CD4-positive, CD25-positive, alpha-beta regulatory T cell (primary cell): ENCODE measurements around the gene TEX50. TPM values are rescaled to one million over a fixed set of nuclear protein-coding genes. Genes with fewer than 3 reads are reported as not detected.
A peak's percentile ranks its signal among the peaks of the same experiment; 100 is the strongest.
"Not testable (repeated sequence)": the region's sequence is repeated elsewhere in the genome, so short reads cannot be mapped to it uniquely, and the experiment has no call there.

Source experiments
- ATAC-seq, 2 donors: fragments of 150-1000 bp; cut with Tn5 transposase; one replicate each; pipeline ENCODE4 v1.10.0; 2021; ENCODE audit warnings: low read depth in 2 of 2, moderate number of reproducible peaks in 2 of 2, moderate library complexity in 1 of 2
- DNase-seq, 3 donors: peaks; one replicate each; pipeline versions ENCODE4 v3.0.0 to v3.0.0-alpha.2; 2012 to 2022; ENCODE audit warnings: mixed read lengths in 1 of 3
- H3K27ac ChIP-seq: one replicate; pipeline ENCODE4 v1.7.0; 2013; ENCODE audit warnings: mild to moderate bottlenecking, low read length; ENCODE audit not compliant: insufficient read depth, poor library complexity, severe bottlenecking
- H3K27me3 ChIP-seq: one replicate; pipeline ENCODE4 v1.7.0; 2013; ENCODE audit warnings: low read length; ENCODE audit not compliant: control insufficient read depth, insufficient read depth
- H3K36me3 ChIP-seq: one replicate; pipeline ENCODE4 v1.7.0; 2013; ENCODE audit warnings: mild to moderate bottlenecking, low read length, moderate library complexity; ENCODE audit not compliant: control insufficient read depth, insufficient read depth
- H3K4me1 ChIP-seq: 2 replicates; pipeline ENCODE4 v1.7.0; 2013; ENCODE audit warnings: mild to moderate bottlenecking, low read length; ENCODE audit not compliant: insufficient read depth, control insufficient read depth, poor library complexity, severe bottlenecking
- H3K4me3 ChIP-seq: one replicate; pipeline ENCODE4 v1.7.0; 2013; ENCODE audit warnings: low read depth, mild to moderate bottlenecking, low read length, moderate library complexity
- H3K9me3 ChIP-seq, 2 experiments: 1 replicate in 1 of 2; 2 replicates in 1 of 2; pipeline ENCODE4 v1.7.0; 2013; ENCODE audit warnings: low read length in 2 of 2, mild to moderate bottlenecking in 1 of 2, moderate library complexity in 1 of 2; ENCODE audit not compliant: control insufficient read depth in 2 of 2
- H3K27ac Mint-ChIP-seq, 3 donors: one replicate each; pipeline ENCODE4 v1.8.0; 2020 to 2022; ENCODE audit warnings: mild to moderate bottlenecking in 3 of 3, mixed read lengths in 3 of 3, moderate library complexity in 2 of 3
- H3K27me3 Mint-ChIP-seq: one replicate; pipeline ENCODE4 v1.8.0; 2022; ENCODE audit warnings: mild to moderate bottlenecking, mixed read lengths
- H3K36me3 Mint-ChIP-seq: one replicate; pipeline ENCODE4 v1.8.0; 2020; ENCODE audit warnings: mixed read lengths
- H3K4me1 Mint-ChIP-seq, 4 donors: one replicate each; pipeline ENCODE4 v1.8.0; 2020 to 2022; ENCODE audit warnings: mixed read lengths in 4 of 4, mild to moderate bottlenecking in 1 of 4
- H3K4me3 Mint-ChIP-seq, 4 donors: one replicate each; pipeline ENCODE4 v1.8.0; 2020 to 2022; ENCODE audit warnings: mild to moderate bottlenecking in 4 of 4, mixed read lengths in 4 of 4, moderate library complexity in 3 of 4
- H3K9me3 Mint-ChIP-seq, 7 donors: one replicate each; pipeline ENCODE4 v1.8.0; 2020 to 2022; ENCODE audit warnings: mixed read lengths in 7 of 7, mild to moderate bottlenecking in 3 of 7, moderate library complexity in 2 of 7
- polyA plus RNA-seq, 4 donors: library from polyadenylated mRNA; unstranded; fragments of 300-500 nt; fragmentation: Illumina TruSeq; gene quantifications; one replicate each; pipeline ENCODE4 v1.2.3, GENCODE V29; 2021
- total RNA-seq: library from RNA; stranded (reverse); gene quantifications from one replicate; pipeline ENCODE4 v1.2.3, GENCODE V29; 2022

TEX50 gene
- total and polyA plus RNA-seq, 5 donors from 2014 or later: not detected

DNA sequence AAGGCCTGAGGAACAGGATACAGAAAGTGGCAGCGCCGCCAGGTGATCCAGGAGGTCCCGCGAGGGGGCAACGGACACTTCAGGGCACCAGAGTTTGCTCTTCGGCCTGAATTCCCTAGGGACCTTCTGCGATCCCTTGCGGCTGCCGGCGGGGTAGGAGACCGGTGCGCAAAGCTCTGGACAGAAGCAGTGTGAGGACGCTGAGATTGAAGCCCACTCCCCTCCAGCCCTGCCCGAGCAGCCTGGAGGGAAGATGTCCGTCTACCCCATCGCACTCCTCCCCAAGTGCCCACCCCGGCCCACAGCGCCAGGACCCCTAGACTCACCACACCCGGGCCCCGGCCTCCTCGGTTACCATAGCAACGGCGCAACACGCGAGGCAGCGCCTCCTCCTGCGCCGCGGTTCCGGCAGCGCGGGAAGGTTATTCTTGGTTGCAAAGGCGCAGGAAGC is 34.4 kb downstream of the TEX50 start, which contains the start of gene ANKRD45:
TSS of gene ANKRD45 (minus strand) at position 361 of the 451 bp plus-strand sequence. CDS start 10,433 bp downstream, outside the sequence.
- H3K4me1 Mint-ChIP-seq: peaks cover 0 to 7% (median 3%) of the 10 kb centered on the region in 4 donors
- peak in 1 of 3 donors; percentile 9 for DNase-seq
- peak within 1 kb of the TSS in 1 of 3 donors; percentile 26 for H3K27ac Mint-ChIP-seq
- no peaks in the 10 kb centered on the region for H3K36me3 Mint-ChIP-seq
- Histone ChIP-seq H3K27ac (no peak within 1 kb of the TSS), H3K9me3 (no peaks in the 10 kb centered on the region), H3K27me3 (peaks cover 5% of the 10 kb centered on the region), H3K4me1 (no peaks in the 10 kb centered on the region), H3K36me3 (no peaks in the 10 kb centered on the region), H3K4me3 (no peak within 1 kb of the TSS)
- peaks cover 0 to 4% (median 0%) of the 10 kb centered on the region in 7 donors for H3K9me3 Mint-ChIP-seq
- ATAC-seq: no peak
- peak within 1 kb of the TSS in 3 of 4 donors; percentile 20 to 57 (median 21) for H3K4me3 Mint-ChIP-seq
- H3K27me3 Mint-ChIP-seq: peaks cover 58% of the 10 kb centered on the region

DNA sequence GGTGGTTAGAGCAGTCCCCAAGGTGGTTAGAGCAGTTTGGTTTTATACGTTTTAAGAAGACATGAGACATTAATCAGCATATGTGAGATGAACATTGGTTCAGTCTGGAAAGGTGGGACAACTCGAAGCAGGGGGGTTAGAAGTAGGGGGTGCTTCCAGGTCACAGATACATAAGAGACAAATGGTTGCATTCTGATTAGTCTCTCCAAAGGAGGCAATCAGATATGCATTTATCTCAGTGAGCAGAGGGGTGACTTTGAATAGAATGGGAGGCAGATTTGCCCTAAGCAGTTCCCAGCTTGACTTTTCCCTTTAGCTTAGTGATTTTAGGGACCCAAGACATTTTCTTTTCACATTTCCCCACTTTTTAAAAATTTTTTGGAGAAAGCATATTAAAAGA is 39.4 kb downstream of the TEX50 start:
- not testable (repeated sequence) for DNase-seq, H3K36me3 Mint-ChIP-seq, H3K9me3 Mint-ChIP-seq, H3K36me3 ChIP-seq, H3K9me3 ChIP-seq, H3K27ac Mint-ChIP-seq, H3K4me3 ChIP-seq, H3K27ac ChIP-seq, H3K4me1 Mint-ChIP-seq, H3K27me3 ChIP-seq, H3K4me3 Mint-ChIP-seq, H3K4me1 ChIP-seq, ATAC-seq
- peaks cover 44% of the 10 kb centered on the region for H3K27me3 Mint-ChIP-seq

GRCh38 chr1:173680152-173680551 is 45.0 kb downstream of the TEX50 start:
- not testable (repeated sequence) for H3K4me3 ChIP-seq, H3K4me1 Mint-ChIP-seq, H3K36me3 ChIP-seq, H3K27ac ChIP-seq, H3K27me3 ChIP-seq, H3K36me3 Mint-ChIP-seq, H3K4me3 Mint-ChIP-seq, H3K4me1 ChIP-seq, DNase-seq, H3K9me3 ChIP-seq, ATAC-seq, H3K27ac Mint-ChIP-seq
- H3K27me3 Mint-ChIP-seq: peaks cover 16% of the 10 kb centered on the region
- peaks cover 0 to 13% (median 2%) of the 10 kb centered on the region in 7 donors for H3K9me3 Mint-ChIP-seq

- Mint-ChIP-seq H3K36me3 (no peaks in the 10 kb centered on the region), H3K9me3 (peaks cover 0 to 11% (median 2%) of the 10 kb centered on the region in 7 donors), H3K27me3 (peaks cover 28% of the 10 kb centered on the region), H3K4me3 (no peak overlapping the region), H3K4me1 (peaks cover 0 to 2% (median 0%) of the 10 kb centered on the region in 4 donors), H3K27ac (no peak overlapping the region)
- DNase-seq (no peak), ATAC-seq (no peak)
- Histone ChIP-seq H3K9me3 (no peaks in the 10 kb centered on the region), H3K4me1 (no peaks in the 10 kb centered on the region), H3K27me3 (no peaks in the 10 kb centered on the region), H3K27ac (no peak overlapping the region), H3K4me3 (no peak overlapping the region), H3K36me3 (no peaks in the 10 kb centered on the region)
Observed at GRCh38 chr1:173682184-173682583, 47.0 kb downstream of the TEX50 start.

DNA sequence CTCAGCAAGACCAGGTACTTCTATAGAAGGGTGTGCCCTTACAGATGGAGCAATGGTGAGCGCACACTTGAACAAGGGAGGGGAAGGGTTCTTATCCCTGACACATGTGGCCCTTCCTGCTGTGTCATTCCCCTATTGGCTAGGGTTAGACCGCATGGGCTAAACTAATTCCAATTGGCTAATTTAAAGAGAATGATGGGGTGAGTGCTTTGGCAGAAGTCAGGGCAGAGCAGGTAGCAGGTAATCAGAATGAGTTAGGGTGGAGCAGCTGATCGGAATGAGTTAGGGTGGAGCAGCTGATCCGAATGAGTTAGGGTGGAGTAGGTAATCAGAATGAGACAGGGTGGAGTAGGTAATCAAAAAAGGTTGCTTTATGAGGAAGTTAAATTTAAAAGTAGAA is 48.7 kb downstream of the TEX50 start:
- H3K36me3 ChIP-seq, ATAC-seq, H3K36me3 Mint-ChIP-seq, H3K4me1 ChIP-seq, H3K27ac ChIP-seq, H3K4me3 ChIP-seq, DNase-seq, H3K4me3 Mint-ChIP-seq, H3K9me3 ChIP-seq, H3K27ac Mint-ChIP-seq, H3K4me1 Mint-ChIP-seq, H3K27me3 ChIP-seq: not testable (repeated sequence)
- H3K27me3 Mint-ChIP-seq: peaks cover 21% of the 10 kb centered on the region
- H3K9me3 Mint-ChIP-seq: peaks cover 0 to 11% (median 0%) of the 10 kb centered on the region in 7 donors

GRCh38 chr1:173685121-173685520 is 50.0 kb downstream of the TEX50 start:
- not testable (repeated sequence) for H3K27ac Mint-ChIP-seq, H3K4me1 Mint-ChIP-seq, H3K36me3 ChIP-seq, H3K9me3 ChIP-seq, H3K27ac ChIP-seq, ATAC-seq, H3K36me3 Mint-ChIP-seq, H3K4me3 ChIP-seq, H3K9me3 Mint-ChIP-seq, H3K27me3 ChIP-seq, H3K4me1 ChIP-seq, DNase-seq, H3K4me3 Mint-ChIP-seq
- H3K27me3 Mint-ChIP-seq: peaks cover 27% of the 10 kb centered on the region

Other genes starting within 250 kb of the TEX50 start
- gene PRDX6, start 158.0 kb upstream of the TEX50 start, total RNA-seq: 75.6 TPM
- 100 to 1,000 TPM in 3 of 4 donors, 10 to 100 TPM in 1; 93.3 to 166 (median 141) TPM for gene PRDX6, start 158.0 kb upstream of the TEX50 start, polyA plus RNA-seq
- not detected for gene SLC9C2, start 32.3 kb upstream of the TEX50 start, total RNA-seq
- gene SLC9C2, start 32.3 kb upstream of the TEX50 start, polyA plus RNA-seq: not detected
- gene ANKRD45, start 34.5 kb downstream of the TEX50 start, total RNA-seq: not detected
- gene ANKRD45, start 34.5 kb downstream of the TEX50 start, polyA plus RNA-seq: not detected
- 27.9 TPM for gene KLHL20, start 79.6 kb downstream of the TEX50 start, total RNA-seq
- gene KLHL20, start 79.6 kb downstream of the TEX50 start, polyA plus RNA-seq: 10 to 100 TPM; 19.0 to 30.6 (median 22.1) TPM
- 4.8 TPM for gene DARS2, start 189.3 kb downstream of the TEX50 start, total RNA-seq
- gene DARS2, start 189.3 kb downstream of the TEX50 start, polyA plus RNA-seq: 10 to 100 TPM in 1 of 4 donors, 1 to 10 TPM in 3; 8.9 to 12.5 (median 9.3) TPM
- gene CENPL, start 189.5 kb downstream of the TEX50 start, total RNA-seq: 10.2 TPM
- gene CENPL, start 189.5 kb downstream of the TEX50 start, polyA plus RNA-seq: 10 to 100 TPM in 1 of 4 donors, 1 to 10 TPM in 3; 6.7 to 10.0 (median 8.0) TPM
- gene GAS5, start 232.7 kb downstream of the TEX50 start, total RNA-seq: 511 TPM
- gene GAS5, start 232.7 kb downstream of the TEX50 start, polyA plus RNA-seq: 100 to 1,000 TPM; 279 to 452 (median 362) TPM
- gene ZBTB37, start 233.0 kb downstream of the TEX50 start, total RNA-seq: 20.3 TPM
- 1 to 10 TPM in 2 of 4 donors, under 1 TPM in 2; 0.78 to 1.8 (median 0.97) TPM for gene ZBTB37, start 233.0 kb downstream of the TEX50 start, polyA plus RNA-seq